ENCODE results near the gene RASSF7. TPM values are rescaled to one million over a fixed set of nuclear protein-coding genes. Genes with fewer than 3 reads are reported as not detected.

The RASSF7 gene
- total RNA-seq, 4 donors from 2014 or later, result 0.49 to 7.6 (median 4.5) TPM

- TF ChIP-seq, protein P1, sequence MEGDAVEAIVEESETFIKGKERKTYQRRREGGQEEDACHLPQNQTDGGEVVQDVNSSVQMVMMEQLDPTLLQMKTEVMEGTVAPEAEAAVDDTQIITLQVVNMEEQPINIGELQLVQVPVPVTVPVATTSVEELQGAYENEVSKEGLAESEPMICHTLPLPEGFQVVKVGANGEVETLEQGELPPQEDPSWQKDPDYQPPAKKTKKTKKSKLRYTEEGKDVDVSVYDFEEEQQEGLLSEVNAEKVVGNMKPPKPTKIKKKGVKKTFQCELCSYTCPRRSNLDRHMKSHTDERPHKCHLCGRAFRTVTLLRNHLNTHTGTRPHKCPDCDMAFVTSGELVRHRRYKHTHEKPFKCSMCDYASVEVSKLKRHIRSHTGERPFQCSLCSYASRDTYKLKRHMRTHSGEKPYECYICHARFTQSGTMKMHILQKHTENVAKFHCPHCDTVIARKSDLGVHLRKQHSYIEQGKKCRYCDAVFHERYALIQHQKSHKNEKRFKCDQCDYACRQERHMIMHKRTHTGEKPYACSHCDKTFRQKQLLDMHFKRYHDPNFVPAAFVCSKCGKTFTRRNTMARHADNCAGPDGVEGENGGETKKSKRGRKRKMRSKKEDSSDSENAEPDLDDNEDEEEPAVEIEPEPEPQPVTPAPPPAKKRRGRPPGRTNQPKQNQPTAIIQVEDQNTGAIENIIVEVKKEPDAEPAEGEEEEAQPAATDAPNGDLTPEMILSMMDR (IDR thresholded peaks at IDR 0.05; ENCODE audit: low read depth), result no peak
Observed at GRCh38 chr11:530960-531831, 29.6 kb upstream of the RASSF7 start.

DNA sequence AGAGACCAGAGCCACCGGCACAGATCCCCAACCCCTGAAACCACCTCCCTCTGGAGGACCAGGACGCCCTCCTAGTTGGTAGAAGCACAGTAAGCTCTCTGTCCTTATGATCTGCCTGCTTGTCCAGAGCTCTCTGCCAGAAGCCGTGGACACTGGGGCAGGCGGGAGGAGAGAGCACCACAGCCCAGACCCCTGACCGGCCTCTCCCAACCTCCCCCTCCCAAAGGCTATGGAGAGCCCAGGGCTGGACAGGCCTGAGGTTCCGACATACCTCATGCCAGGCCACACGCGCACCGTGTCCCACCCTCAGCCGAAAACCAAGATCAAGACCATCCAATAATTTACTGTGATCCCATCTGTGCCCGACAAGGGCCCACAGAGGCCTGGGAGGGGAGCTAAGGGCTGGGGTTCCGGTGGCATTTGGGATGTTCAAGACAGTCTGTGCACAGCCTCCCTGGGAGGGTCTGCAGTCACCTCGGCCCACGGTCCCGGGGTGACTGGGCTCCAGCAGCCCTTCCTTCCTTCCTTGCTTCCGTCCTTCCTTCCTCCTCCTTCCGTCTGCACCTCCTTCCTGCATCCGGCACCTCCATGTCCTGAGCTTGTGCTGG is 28.7 kb upstream of the RASSF7 start:
- TF ChIP-seq, protein P1 (IDR thresholded peaks at IDR 0.05; ENCODE audit: low read depth), result no peak

DNA sequence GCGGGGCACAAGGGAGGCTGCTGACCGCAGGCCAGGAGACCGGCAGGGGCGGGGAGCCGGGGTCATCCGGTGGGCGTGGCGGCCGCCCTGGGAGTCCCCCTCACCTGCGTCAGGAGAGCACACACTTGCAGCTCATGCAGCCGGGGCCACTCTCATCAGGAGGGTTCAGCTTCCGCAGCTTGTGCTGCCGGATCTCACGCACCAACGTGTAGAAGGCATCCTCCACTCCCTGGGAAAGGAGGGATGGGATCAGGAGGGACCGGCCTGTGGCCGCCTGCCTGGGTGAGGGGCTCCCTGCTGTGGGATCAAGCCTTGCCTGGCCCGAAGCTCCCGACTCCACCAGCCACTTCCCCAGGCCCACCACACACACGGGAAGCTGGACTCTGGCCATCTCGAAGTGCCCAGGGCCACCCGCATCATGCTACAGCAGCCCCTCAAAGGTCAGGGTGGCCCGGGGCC is 28.2 kb upstream of the RASSF7 start:
- TF ChIP-seq, protein P1 (IDR thresholded peaks at IDR 0.05; ENCODE audit: low read depth), result no peak

GRCh38 chr11:532986-533585 is 27.7 kb upstream of the RASSF7 start:
- TF ChIP-seq, protein P1 (IDR thresholded peaks at IDR 0.05; ENCODE audit: low read depth), result no peak

DNA sequence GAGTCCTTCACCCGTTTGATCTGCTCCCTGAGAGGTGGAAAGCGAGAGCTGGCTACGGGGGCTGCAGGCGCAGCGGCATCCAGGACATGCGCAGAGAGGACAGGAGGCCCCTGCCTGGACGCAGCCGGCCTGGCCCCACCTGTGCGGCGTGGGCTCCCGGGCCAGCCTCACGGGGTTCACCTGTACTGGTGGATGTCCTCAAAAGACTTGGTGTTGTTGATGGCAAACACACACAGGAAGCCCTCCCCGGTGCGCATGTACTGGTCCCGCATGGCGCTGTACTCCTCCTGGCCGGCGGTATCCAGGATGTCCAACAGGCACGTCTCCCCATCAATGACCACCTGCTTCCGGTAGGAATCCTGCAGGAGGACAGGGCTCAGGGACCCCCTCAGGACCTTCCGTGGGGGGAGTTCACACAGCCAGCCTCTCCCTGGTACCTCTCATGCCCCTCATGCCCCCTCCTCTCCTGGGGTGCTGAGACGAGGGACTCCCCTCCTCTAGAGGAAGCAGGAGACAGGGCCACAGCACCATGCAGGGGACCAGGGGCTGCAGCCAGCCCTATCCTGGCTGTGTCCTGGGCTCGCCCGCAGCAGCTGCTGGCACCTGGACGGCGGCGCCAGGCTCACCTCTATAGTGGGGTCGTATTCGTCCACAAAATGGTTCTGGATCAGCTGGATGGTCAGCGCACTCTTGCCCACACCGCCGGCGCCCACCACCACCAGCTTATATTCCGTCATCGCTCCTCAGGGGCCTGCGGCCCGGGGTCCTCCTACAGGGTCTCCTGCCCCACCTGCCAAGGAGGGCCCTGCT is 27.0 kb upstream of the RASSF7 start:
- TF ChIP-seq, protein P1 (IDR thresholded peaks at IDR 0.05; ENCODE audit: low read depth), result no peak

DNA sequence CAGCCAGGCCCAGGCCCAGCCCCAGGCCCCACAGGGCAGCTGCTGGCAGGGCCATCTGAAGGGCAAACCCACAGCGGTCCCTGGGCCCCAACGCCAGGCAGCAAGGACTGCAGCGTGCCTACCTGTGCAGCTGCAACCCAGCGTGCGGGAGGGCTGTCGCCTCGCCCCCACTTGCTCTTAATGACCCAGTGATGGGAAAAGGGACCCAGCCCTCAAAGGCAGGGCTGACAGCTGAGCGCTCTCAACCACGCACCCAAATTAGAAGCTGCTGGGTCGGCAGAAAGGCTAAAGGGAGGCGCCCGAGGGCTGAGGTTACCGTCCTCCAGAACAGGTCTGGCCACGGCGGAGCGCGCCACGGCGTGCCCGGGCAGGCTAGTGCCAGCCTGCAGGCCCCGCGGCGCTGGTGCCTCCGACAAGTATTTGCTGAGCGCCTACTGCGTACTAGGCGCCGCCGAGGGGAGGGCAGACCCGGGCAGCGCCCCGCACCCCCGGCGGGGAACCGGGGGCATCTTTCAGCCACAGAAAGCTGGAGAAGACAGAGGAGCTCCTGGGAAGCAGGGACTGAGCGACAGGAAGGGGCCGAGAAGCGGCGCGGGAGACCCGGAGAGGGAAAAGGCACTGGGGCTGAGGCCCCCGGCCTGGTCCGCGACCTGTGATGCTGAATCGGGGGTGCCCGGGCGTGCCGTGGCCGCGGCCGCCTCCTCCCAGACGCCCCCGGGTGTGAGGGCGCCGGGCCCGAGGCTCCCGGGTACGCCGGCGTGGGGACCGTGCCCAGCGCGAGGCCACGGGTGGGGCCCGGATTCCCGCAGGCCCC is 26.2 kb upstream of the RASSF7 start:
- TF ChIP-seq, protein P1 (IDR thresholded peaks at IDR 0.05; ENCODE audit: low read depth), result no peak
